GM18858 (cell line): ENCODE results near the gene PES1.
"Not testable (repeated sequence)": the region's sequence is repeated elsewhere in the genome, so short reads cannot be mapped to it uniquely, and the experiment has no call there.

Experiments used
- ATAC-seq: cut with Tn5 transposase; IDR thresholded peaks from one replicate; pipeline ENCODE4 v1.9.1; 2021; ENCODE audit not compliant: unreplicated experiment

Gene PES1

DNA sequence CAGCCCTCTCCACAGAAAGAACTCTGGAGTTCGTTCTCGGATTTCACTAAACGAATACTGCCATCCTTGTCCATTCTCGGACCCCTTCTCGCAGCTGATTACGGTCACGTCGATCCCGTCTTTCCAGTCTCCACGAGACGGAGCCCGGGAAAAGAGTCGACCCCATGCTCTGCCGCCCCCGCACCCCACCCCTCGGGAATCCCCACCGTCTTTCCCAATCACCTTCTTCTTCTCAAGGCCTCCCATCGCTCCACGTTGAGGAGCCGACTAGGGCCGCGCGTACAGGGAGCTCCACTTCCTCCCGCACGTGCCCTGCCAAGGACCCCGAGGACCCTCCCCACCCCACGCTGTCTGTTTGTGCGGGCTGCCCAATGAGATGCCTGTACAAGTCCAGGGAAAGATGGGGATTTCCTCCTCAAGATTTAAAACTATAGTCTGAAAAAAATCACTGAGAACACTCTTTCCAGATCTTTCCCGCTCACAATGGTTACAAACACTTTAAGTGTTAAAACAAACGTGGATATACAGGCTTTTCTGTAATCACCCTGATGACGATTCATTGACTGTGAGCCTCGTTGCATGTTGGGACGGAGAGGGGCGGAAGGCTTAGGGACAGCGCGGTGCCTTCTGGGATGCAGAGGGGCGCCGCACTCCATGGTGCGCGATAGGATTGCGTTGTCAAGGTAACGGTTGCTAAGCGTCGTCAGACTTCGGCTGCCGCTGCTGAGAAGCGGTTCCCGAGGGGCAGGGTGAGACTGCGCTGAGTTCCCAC is at the start of gene PES1:
Gene PES1, minus strand, starts transcription at position 323 of the 772 bp plus-strand sequence. Its CDS starts 77 bp downstream, at position 246.
- peak; percentile 88 for ATAC-seq

DNA sequence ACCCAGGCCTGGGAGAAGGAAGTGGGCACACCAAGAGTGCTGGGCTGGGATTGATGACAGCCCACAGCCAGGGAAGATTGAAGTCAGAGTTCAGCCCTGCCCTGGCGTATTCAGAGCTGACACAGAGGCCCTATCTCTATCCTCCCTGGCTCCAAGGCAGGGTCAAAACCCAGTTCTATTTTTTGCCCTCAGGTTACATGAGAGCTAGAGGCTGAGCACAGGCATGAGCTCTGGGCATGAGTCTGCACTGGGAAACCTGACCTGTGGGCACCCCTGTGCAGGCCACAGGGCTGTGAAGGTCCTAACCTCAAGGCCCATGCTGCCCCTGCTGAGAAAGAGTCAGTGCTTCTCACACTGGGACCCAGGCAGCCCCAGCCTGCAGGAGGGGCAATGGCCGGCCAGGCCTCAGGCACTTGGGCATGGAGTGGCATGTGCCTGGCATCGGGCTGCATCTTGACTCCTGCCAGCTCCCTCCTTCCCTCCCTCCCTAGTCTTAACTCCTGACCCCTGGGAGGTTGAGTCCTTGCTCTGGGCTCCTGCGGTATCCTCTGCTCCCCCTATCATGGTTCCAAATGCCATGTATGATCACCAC is 49.2 kb upstream of the PES1 start:
- ATAC-seq = no peak

- no peak for ATAC-seq
These were observed 48.7 kb upstream of the PES1 start for GRCh38 chr22:30640361-30640760.

GRCh38 chr22:30637701-30638114 is 46.0 kb upstream of the PES1 start:
- ATAC-seq = no peak

GRCh38 chr22:30636226-30637077 is 44.7 kb upstream of the PES1 start:
- ATAC-seq = no peak

GRCh38 chr22:30635273-30636225 is 43.8 kb upstream of the PES1 start, which contains the start of gene SLC35E4:
SLC35E4 (plus strand) TSS chr22:30635781; CDS start chr22:30636451, 670 bp downstream.
- ATAC-seq = no peak

DNA sequence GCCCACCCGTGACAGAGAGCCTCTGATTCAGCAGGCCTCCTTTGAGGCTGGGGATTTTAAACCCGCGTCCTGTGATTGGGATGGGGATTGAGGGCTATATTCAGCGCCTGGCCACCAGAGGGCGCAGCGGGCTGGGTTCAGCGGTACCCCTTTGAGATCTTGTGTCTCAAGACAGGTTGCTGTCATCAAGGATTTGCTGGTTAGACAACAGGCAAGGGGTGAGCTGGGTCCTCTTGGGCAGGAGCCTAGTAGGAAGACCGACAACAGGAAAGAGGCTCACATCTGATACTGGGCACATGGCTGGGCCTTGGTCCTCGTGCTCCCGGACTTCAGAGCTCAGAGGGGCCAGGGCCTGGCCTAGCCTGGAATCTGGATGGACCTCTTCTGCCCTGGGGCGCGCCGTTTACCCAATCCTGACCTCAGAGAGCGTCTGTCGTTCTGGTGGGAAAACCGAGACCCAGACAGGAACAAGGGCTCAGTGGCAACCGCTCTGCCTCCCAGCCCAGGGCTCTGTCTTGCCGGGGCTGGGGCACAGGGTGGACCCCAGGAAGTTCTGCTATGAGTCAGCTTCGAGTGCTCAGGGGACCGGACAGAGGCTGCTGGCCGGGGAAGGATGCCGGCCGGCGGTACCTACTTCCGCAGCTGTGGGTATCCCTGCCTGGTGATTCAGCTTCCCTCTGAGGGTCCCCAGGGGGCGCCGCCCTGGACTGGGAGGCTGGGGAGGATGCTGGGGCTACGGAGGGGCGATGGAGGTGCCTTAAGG is 42.9 kb upstream of the PES1 start:
- ATAC-seq = peak; percentile 53

DNA sequence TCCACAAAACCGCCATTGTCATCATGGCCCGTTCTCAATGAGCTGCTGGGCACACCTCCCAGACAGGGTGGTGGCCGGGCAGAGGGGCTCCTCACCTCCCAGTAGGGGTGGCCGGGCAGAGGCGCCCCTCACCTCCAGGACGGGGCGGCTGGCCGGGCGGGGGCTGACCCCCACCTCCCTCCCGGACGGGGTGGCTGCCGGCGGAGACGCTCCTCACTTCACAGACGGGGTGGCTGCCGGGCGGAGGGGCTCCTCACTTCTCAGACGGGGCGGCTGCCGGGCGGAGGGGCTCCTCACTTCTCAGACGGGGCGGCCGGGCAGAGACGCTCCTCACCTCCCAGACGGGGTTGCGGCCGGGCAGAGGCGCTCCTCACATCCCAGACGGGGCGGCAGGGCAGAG is 39.8 kb upstream of the PES1 start:
- ATAC-seq = not testable (repeated sequence)

GRCh38 chr22:30628491-30628890 is 36.8 kb upstream of the PES1 start:
- no peak for ATAC-seq

- ATAC-seq = no peak
These were observed 35.8 kb upstream of the PES1 start for GRCh38 chr22:30627471-30627870.

DNA sequence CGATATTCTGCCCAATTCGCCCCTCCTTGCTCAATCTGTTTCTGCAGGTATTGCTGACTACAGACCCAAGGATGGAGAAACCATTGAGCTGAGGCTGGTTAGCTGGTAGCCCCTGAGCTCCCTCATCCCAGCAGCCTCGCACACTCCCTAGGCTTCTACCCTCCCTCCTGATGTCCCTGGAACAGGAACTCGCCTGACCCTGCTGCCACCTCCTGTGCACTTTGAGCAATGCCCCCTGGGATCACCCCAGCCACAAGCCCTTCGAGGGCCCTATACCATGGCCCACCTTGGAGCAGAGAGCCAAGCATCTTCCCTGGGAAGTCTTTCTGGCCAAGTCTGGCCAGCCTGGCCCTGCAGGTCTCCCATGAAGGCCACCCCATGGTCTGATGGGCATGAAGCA is 34.7 kb upstream of the PES1 start:
- no peak for ATAC-seq

DNA sequence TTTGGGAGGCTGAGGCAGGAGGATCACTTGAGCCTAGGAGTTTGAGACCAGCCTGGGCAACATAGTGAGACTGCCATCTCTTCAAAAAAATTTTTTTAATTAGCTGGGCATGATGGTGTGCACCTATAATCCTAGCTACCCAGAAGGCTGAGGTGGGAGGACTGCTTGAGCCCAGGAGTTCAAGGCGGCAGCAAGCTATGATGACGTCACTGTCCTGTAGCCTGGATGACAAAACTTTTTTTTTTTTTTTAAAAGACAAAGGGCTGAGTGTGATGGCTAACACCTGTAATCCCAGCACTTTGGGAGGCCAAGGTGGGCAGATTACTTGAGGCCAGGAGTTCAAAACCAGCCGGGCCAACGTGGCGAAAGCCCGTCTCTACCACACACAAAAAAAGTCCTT is 28.2 kb upstream of the PES1 start:
- ATAC-seq = not testable (repeated sequence)

DNA sequence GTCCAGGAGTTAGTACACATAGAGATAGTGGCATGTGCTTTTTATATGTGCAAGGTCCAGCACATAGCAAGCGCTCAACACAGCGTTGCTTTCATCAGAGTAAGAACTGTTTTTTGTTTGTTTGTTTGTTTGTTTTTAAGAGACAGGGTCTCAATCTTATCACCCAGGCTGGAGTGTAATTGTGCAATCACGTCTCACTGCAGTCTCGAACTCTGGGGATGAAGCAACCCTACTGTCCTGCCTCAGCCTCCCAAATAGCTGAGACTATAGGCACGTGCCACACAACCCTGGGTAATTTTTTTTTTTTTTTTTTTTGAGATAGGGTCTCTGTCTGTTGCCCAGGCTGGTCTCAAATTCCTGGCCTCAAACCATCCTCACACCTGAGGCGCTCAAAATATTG is 26.1 kb upstream of the PES1 start:
- no peak for ATAC-seq

- no peak for ATAC-seq
These were observed 23.8 kb upstream of the PES1 start for GRCh38 chr22:30615543-30615954.

- no peak for ATAC-seq
These were observed 23.2 kb upstream of the PES1 start for GRCh38 chr22:30614879-30615278.

DNA sequence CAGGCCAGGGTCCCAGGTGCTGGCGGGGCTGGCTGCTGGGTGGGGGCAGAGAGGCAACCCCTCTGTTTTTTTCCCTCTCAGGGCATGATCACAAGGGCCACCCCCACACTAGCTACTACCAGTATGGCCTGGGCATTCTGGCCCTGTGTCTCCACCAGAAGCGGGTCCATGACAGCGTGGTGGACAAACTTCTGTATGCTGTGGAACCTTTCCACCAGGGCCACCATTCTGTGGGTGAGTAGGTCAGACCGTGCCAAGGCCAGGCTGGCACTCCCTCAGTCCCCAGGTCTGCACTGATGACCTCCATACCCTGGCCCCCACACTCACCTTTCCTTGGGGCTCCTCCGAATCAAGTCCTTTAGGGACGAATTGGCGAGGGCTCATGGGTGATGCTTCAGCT is 22.6 kb upstream of the PES1 start:
- no peak for ATAC-seq

DNA sequence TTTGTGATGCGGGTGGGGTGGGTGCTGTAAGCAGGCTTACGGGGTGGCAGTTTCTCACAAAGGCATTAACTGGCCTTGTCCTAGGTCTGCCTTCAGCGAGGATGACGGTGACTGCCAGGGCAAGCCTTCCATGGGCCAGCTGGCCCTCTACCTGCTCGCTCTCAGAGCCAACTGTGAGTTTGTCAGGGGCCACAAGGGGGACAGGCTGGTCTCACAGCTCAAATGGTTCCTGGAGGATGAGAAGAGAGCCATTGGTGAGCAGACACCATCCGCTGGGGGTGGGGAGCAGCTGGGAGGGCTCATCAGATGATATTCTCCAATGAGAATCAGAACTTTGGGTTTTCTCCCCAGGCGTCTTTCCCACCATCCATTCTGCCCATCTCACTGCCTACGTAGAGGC is 21.1 kb upstream of the PES1 start:
- no peak for ATAC-seq

- ATAC-seq = no peak
These were observed 19.5 kb upstream of the PES1 start for GRCh38 chr22:30611197-30611596.

- ATAC-seq = no peak
These were observed 18.6 kb upstream of the PES1 start for GRCh38 chr22:30610299-30610698.
